Panc1 (cell line): ENCODE data around the gene HMGCS2. TPM values are rescaled to one million over a fixed set of nuclear protein-coding genes. Genes with fewer than 3 reads are reported as not detected.

Experiments
- ATAC-seq: fragments of 200-7000 bp; cut with Tn5 transposase; 2 replicates; pipeline ENCODE4 v1.9.1; 2020; ENCODE audit warnings: mild to moderate bottlenecking, moderate library complexity
- BruUV-seq: library from RNA; stranded (reverse); fragments of 400-500 nt; replicated peaks from 2 replicates; lab custom pipeline; 2021; lab: Mats Ljungman, UMichigan
- CTCF ChIA-PET: fragments of 300-600 bp; sonication (Branson Sonifier 250); formaldehyde crosslinking; loops from one replicate; lab custom pipeline; 2022; ENCODE audit warnings: antibody characterized with exemption; lab: Charles Lee
- POLR2A ChIA-PET: fragments of 300-600 bp; sonication (Branson Sonifier 250); formaldehyde crosslinking; loops from one replicate; lab custom pipeline; 2022; ENCODE audit warnings: antibody characterized with exemption; lab: Charles Lee
- DNase-seq: peaks from one replicate; pipeline ENCODE4 v3.0.0-alpha.2; 2010; ENCODE audit warnings: low read depth, low spot score
- H3K27ac ChIP-seq: 2 replicates; pipeline ENCODE4 v1.5.1; 2011; ENCODE audit warnings: mild to moderate bottlenecking, low read length, inconsistent platforms
- H3K27me3 ChIP-seq: fragments of 200-500 bp; sonication (Bioruptor generic); 2 replicates; pipeline ENCODE4 v1.6.0; 2014; ENCODE audit warnings: low read length, inconsistent platforms; ENCODE audit not compliant: control insufficient read depth, insufficient read depth
- H3K36me3 ChIP-seq: fragments of 200-500 bp; sonication (Bioruptor generic); 2 replicates; pipeline ENCODE4 v1.5.1; 2014; ENCODE audit warnings: inconsistent platforms, mild to moderate bottlenecking, low read length, moderate library complexity; ENCODE audit not compliant: control insufficient read depth, insufficient read depth
- H3K4me1 ChIP-seq: 2 replicates; pipeline ENCODE4 v1.5.1; 2011; ENCODE audit warnings: inconsistent platforms, mild to moderate bottlenecking, low read length, moderate library complexity; ENCODE audit not compliant: control insufficient read depth, insufficient read depth
- H3K4me3 ChIP-seq, 2 experiments: 2 replicates each; pipeline ENCODE4 v1.5.1; 2011 to 2012; ENCODE audit warnings: low read depth in 2 of 2, low read length in 2 of 2, mild to moderate bottlenecking in 2 of 2, inconsistent platforms in 1 of 2, moderate library complexity in 1 of 2
- H3K9me3 ChIP-seq: fragments of 200-500 bp; sonication (Bioruptor generic); 2 replicates; pipeline ENCODE4 v1.5.1; 2014; ENCODE audit warnings: low read depth, mild to moderate bottlenecking, inconsistent platforms, low read length, moderate library complexity; ENCODE audit not compliant: control insufficient read depth, insufficient read depth
- POLR2AphosphoS5 ChIP-seq: IDR thresholded peaks from 2 replicates; pipeline ENCODE4 v1.6.1; 2012; ENCODE audit warnings: mild to moderate bottlenecking, low read depth, low read length, moderate library complexity
- REST ChIP-seq, 2 experiments: IDR thresholded peaks; 2 replicates each; pipeline ENCODE4 v1.6.1; 2011 to 2012; ENCODE audit warnings: low read depth in 2 of 2, control low read depth in 1 of 2, low read length in 1 of 2, mild to moderate bottlenecking in 1 of 2, moderate library complexity in 1 of 2; ENCODE audit not compliant: insufficient read depth in 1 of 2
- SIN3A ChIP-seq: IDR thresholded peaks from 2 replicates; pipeline ENCODE4 v1.6.1; 2012; ENCODE audit warnings: low read depth, mild to moderate bottlenecking, low read length, moderate library complexity, borderline replicate concordance; ENCODE audit not compliant: insufficient read depth
- TCF7L2 ChIP-seq: IDR thresholded peaks from 2 replicates; pipeline ENCODE4 v1.6.1; 2011; ENCODE audit warnings: mild to moderate bottlenecking, low read depth, low read length, inconsistent platforms
- in situ Hi-C: cut with HindIII; loops from 2 replicates; pipeline ENCODE4 v1.10.0; 2016; ENCODE audit warnings: low sequenced_read_pairs, low pct_unique_long_range_greater_than_20kb
- intact Hi-C: fragments of 100-400 bp; cut with micrococcal nuclease; formaldehyde crosslinking; loops from one replicate; pipeline ENCODE4 v1.10.0; 2022; ENCODE audit not compliant: unreplicated experiment
- total RNA-seq: library from RNA; stranded (reverse); gene quantifications from one replicate; pipeline ENCODE4 v1.2.1, GENCODE V29; 2021; ENCODE audit not compliant: unreplicated experiment
- TF ChIP-seq, protein P1 (sequence below): fragments of 450-650 bp; IDR thresholded peaks from 2 replicates; pipeline ENCODE4 v1.5.1; 2017; ENCODE audit warnings: mild to moderate bottlenecking

The HMGCS2 gene
- total RNA-seq, 1 experiment from 2014 or later: 0.33 TPM

- POLR2A ChIA-PET: no interaction called here
- Histone ChIP-seq H3K36me3 (no peaks in the 10 kb centered on the region), H3K27ac (no peak overlapping the region), H3K4me3 (no peak overlapping the region), H3K4me1 (no peaks in the 10 kb centered on the region), H3K27me3 (peaks cover 36% of the 10 kb centered on the region), H3K9me3 (no peaks in the 10 kb centered on the region)
- ATAC-seq: no peak
- DNase-seq: no peak
- TF ChIP-seq POLR2AphosphoS5: no peak
- no peak for TF ChIP-seq TCF7L2
- TF ChIP-seq REST (IDR thresholded peaks at IDR 0.05; ENCODE audit: insufficient read depth in 1 of 2, low read depth in 2 of 2, low read length in 1 of 2): no peak
- no peak for TF ChIP-seq SIN3A
- TF ChIP-seq, protein P1, sequence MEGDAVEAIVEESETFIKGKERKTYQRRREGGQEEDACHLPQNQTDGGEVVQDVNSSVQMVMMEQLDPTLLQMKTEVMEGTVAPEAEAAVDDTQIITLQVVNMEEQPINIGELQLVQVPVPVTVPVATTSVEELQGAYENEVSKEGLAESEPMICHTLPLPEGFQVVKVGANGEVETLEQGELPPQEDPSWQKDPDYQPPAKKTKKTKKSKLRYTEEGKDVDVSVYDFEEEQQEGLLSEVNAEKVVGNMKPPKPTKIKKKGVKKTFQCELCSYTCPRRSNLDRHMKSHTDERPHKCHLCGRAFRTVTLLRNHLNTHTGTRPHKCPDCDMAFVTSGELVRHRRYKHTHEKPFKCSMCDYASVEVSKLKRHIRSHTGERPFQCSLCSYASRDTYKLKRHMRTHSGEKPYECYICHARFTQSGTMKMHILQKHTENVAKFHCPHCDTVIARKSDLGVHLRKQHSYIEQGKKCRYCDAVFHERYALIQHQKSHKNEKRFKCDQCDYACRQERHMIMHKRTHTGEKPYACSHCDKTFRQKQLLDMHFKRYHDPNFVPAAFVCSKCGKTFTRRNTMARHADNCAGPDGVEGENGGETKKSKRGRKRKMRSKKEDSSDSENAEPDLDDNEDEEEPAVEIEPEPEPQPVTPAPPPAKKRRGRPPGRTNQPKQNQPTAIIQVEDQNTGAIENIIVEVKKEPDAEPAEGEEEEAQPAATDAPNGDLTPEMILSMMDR: no peak
- intact Hi-C loops: no loop called here
- no TSS peak for BruUV-seq
- in situ Hi-C loops: no loop called here
- CTCF ChIA-PET: no interaction called here
Measured at GRCh38 chr1:119772298-119772697, 3.6 kb upstream of the HMGCS2 start.

- DNase-seq (no peak), ATAC-seq (no peak)
- POLR2A ChIA-PET: no interaction called here
- no peaks in the 10 kb centered on the region for H3K4me1 ChIP-seq
- in situ Hi-C loops: no loop called here
- intact Hi-C loops: loop anchor here (2.0 kb wide), 1 partner anchor 19 kb away; no protein-coding TSS in a partner anchor
- H3K36me3 ChIP-seq: no peaks in the 10 kb centered on the region
- peaks cover 37% of the 10 kb centered on the region for H3K27me3 ChIP-seq
- CTCF ChIA-PET: no interaction called here
- no peaks in the 10 kb centered on the region for H3K9me3 ChIP-seq
- H3K27ac ChIP-seq: no peak overlapping the region
- BruUV-seq: no TSS peak
- TF ChIP-seq, protein P1: no peak
- TF ChIP-seq SIN3A: no peak
- no peak for TF ChIP-seq TCF7L2
- no peak for TF ChIP-seq POLR2AphosphoS5
- TF ChIP-seq REST (IDR thresholded peaks at IDR 0.05; ENCODE audit: insufficient read depth in 1 of 2, low read depth in 2 of 2, low read length in 1 of 2): no peak
- no peak overlapping the region for H3K4me3 ChIP-seq
Measured at GRCh38 chr1:119771770-119772169, 3.1 kb upstream of the HMGCS2 start.
